Renal cortex interstitium (tissue), 11 donors: ENCODE measurements around the gene PLA2G2C. TPM values are rescaled to one million over a fixed set of nuclear protein-coding genes. Genes with fewer than 3 reads are reported as not detected.

Experiments used
- DNase-seq, 11 donors: peaks; one replicate each; pipeline ENCODE4 v3.0.0-alpha.2; 2013; ENCODE audit warnings: low read depth in 9 of 11, low spot score in 4 of 11; ENCODE audit errors: extremely low read depth in 1 of 11
- polyA plus RNA-seq, 3 donors: library from polyadenylated mRNA; unstranded; fragments of 120-200 nt; gene quantifications; one replicate each; pipeline ENCODE4 v1.2.1, GENCODE V29; 2013; ENCODE audit not compliant: insufficient read length in 3 of 3

PLA2G2C gene
- polyA plus RNA-seq, 3 donors, result 0.11 to 0.33 TPM; not detected in 1

DNA sequence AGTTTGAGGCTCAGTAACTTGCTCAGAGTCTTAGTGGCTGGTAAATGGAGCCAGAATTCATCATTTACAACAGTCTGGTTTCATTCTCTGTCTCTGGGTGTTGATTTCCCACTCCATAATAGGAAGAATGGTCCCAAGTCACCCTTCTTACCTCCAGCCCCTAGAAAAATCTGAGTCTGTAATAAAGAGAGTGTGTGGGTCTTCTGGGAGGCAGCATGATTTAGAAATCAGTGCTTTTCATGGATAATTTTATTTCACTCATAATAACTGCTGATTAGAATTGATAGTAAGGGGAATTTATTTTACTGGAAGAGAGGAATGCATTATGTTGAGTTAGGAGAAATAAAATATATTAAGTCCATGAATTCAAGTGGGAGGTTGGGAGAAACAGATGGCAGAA is 69.1 kb downstream of the PLA2G2C start:
- no peak for DNase-seq

DNA sequence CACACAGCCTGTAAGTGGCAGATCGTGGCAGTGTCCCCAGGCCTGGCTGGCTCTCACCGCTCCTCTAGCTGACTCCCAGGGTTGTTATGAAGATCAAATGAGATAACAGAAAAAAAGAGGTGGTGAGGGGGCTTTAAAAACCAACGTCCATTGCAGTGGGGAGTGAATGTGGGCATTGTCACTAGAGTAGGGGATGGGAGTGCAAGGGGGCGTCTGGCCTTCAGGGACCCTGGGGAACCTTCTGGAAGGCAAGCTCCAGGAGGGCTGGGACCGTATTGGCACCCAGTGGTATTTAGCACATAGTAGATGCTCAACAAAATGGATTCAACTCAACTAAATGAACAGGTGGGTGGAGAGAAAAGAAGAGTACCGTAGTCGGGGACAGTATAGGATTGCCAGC is 70.4 kb downstream of the PLA2G2C start:
- DNase-seq, result no peak

DNA sequence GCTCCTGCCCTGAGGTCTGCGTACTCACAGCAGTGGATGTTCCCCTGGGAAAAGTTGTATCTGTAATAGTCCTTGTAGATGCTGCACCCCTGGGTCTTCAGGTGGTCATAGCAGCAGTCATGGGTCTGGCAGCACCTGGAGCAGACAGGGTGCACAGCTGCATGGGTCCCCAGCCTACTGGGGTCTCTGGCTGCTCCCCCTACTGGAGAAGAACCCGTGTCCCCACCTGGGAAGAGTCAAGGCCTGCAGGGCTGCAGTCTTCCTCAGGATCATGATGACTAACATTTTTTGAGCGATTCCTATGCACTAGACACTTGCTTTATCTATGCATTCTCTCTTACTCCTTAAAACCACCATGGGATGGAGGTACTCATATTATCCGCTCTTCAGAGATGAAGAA is 70.8 kb downstream of the PLA2G2C start:
- no peak for DNase-seq

DNA sequence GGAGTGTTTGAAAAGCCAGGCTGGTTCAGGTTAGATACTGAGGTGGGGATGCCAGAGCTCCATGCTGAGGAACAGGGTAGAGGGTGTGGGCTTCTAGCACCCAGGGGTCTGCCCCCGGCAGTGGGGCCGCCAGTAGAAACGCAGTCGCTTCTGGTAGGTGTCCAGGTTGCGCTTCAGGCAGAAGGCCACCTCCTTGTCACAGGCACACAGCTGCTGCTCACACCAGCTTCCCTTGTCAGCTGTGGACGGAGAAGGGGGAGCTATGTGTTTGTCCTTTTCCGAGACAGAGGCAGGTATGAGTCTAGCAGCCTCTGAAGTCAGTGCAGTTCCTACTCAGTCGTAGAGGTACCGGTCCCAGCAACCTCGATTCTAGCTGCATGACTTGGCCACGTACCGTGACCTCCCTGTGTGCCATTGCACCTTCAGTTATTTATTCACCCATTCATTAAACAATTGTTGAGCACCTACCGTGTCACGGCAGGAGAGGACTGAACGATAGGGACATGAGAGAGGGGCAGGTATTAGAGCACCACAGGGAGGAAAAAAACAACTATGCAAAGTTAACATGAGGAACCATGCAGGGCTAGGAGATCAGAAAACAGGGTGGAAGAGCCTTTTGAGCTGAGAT is 72.2 kb downstream of the PLA2G2C start:
- DNase-seq, result no peak

Other genes starting within 250 kb of the PLA2G2C start
- gene PLA2G2A, start 206.9 kb downstream of the PLA2G2C start, polyA plus RNA-seq, result not detected
- gene PLA2G5, start 116.3 kb downstream of the PLA2G2C start, polyA plus RNA-seq, result not detected
- under 1 TPM; 0.04 to 0.09 (median 0.06) TPM for gene PLA2G2D, start 67.0 kb downstream of the PLA2G2C start, polyA plus RNA-seq
- gene PLA2G2F, start 47.2 kb downstream of the PLA2G2C start, polyA plus RNA-seq, result under 1 TPM; 0.12 to 0.19 (median 0.17) TPM
- gene UBXN10, start 422 bp downstream of the PLA2G2C start, polyA plus RNA-seq, result 1 to 10 TPM; 5.5 to 6.9 (median 5.9) TPM
- 1 to 10 TPM; 1.3 to 5.4 (median 1.5) TPM for gene VWA5B1, start 104.4 kb upstream of the PLA2G2C start, polyA plus RNA-seq